Peyer's patch (tissue), 4 donors: Measurements from ENCODE around the gene FYTTD1.

ENCODE experiments used
- POLR2A ChIP-seq, 2 donors: fragments of 450-650 bp; IDR thresholded peaks; one replicate each; pipeline ENCODE4 v1.5.1; 2017; ENCODE audit warnings: antibody characterized with exemption in 2 of 2, mild to moderate bottlenecking in 2 of 2, moderate library complexity in 2 of 2
- TF ChIP-seq, protein P1 (sequence below), 6 experiments: fragments of 450-650 bp in 4 of 6; fragments of 200-600 bp in 2 of 6; sonication (generic) in 1 of 6; IDR thresholded peaks; one replicate each; pipeline ENCODE4 v1.5.1; 2017 to 2019; ENCODE audit warnings: antibody characterized with exemption in 6 of 6, mild to moderate bottlenecking in 3 of 6, moderate library complexity in 1 of 6

DNA sequence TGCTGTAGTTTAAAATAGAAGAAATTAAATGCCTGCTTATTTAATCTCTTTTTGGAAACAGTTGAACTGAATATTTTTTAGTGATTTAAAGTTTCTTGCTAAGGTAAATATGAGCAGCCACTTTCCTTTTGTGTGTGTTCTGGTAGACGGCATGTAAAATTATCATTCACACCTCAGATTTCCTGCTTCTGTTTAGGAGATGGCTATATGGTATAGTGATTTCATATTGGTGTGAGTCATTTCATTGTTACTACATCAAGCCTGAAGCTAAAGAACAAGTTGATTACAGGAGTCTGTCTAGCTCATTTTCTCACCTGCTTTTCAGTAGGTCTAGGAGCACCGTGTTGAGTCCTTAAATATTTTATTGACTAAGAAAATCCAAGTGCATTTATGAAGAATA, 43.6 kb downstream of the FYTTD1 start:
- TF ChIP-seq, protein P1, sequence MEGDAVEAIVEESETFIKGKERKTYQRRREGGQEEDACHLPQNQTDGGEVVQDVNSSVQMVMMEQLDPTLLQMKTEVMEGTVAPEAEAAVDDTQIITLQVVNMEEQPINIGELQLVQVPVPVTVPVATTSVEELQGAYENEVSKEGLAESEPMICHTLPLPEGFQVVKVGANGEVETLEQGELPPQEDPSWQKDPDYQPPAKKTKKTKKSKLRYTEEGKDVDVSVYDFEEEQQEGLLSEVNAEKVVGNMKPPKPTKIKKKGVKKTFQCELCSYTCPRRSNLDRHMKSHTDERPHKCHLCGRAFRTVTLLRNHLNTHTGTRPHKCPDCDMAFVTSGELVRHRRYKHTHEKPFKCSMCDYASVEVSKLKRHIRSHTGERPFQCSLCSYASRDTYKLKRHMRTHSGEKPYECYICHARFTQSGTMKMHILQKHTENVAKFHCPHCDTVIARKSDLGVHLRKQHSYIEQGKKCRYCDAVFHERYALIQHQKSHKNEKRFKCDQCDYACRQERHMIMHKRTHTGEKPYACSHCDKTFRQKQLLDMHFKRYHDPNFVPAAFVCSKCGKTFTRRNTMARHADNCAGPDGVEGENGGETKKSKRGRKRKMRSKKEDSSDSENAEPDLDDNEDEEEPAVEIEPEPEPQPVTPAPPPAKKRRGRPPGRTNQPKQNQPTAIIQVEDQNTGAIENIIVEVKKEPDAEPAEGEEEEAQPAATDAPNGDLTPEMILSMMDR (IDR thresholded peaks at IDR 0.05) = no peak
- TF ChIP-seq POLR2A (IDR thresholded peaks at IDR 0.05) = no peak
